ENCODE data around the gene TMEM121B. TPM values are rescaled to one million over a fixed set of nuclear protein-coding genes. Genes with fewer than 3 reads are reported as not detected.
A peak's percentile ranks its signal among the peaks of the same experiment; 100 is the strongest.

Gene TMEM121B
- total RNA-seq = under 1 TPM in 1 of 2 donors, not detected in 1; 0.26 TPM

- ATAC-seq (peak; percentile 74), DNase-seq (peak; percentile 61 to 85 (median 68))
- Histone ChIP-seq H3K27ac (peak within 1 kb of the TSS in 1 of 4 donors; percentile 37), H3K4me1 (peaks cover 11% of the 10 kb centered on the region), H3K4me3 (peak within 1 kb of the TSS; percentile 25 to 46), H3K9me3 (no peaks in the 10 kb centered on the region), H3K36me3 (replicated peaks in 1 of 2; ENCODE audit: insufficient read depth in 1 of 2, low read depth in 2 of 2) (no peaks in the 10 kb centered on the region), H3K27me3 (no peaks in the 10 kb centered on the region)
- TF ChIP-seq CTCF (IDR thresholded peaks at IDR 0.05) (peak in 1 of 7 experiments; percentile 16), POLR2A (IDR thresholded peaks at IDR 0.05) (peak in 2 of 3 donors; percentile 23 to 41)
- intact Hi-C loops (cut with DNase I) = no loop called here
- 6 to 9% methylated on average over 28 to 40 of the region's 69 CpGs for WGBS, 2 donors
These were observed at the start of gene TMEM121B for GRCh38 chr22:17121233-17122195. TMEM121B (minus strand) TSS chr22:17121360; CDS start chr22:17121127, 233 bp downstream.

- Histone ChIP-seq H3K4me3 (no peak overlapping the region), H3K4me1 (peaks cover 13% of the 10 kb centered on the region), H3K36me3 (replicated peaks in 1 of 2; ENCODE audit: insufficient read depth in 1 of 2, low read depth in 2 of 2) (no peaks in the 10 kb centered on the region), H3K9me3 (no peaks in the 10 kb centered on the region), H3K27me3 (no peaks in the 10 kb centered on the region), H3K27ac (no peak overlapping the region)
- ATAC-seq = no peak
- DNase-seq = peak; percentile 41 to 66 (median 48)
- WGBS, 2 donors = 20 to 25% methylated on average over 6 to 7 of the region's 7 CpGs
- TF ChIP-seq POLR2A (IDR thresholded peaks at IDR 0.05) (no peak), CTCF (IDR thresholded peaks at IDR 0.05) (no peak)
- intact Hi-C loops (cut with DNase I) = loop anchor here (5.0 kb wide), 1 partner anchor 80 kb away; no protein-coding TSS in a partner anchor
These were observed 46.3 kb upstream of the TMEM121B start for GRCh38 chr22:17167486-17167885.

GRCh38 chr22:17164392-17165024 is 43.3 kb upstream of the TMEM121B start:
- no peak overlapping the region for H3K4me3 ChIP-seq
- no peak for DNase-seq
- H3K27me3 ChIP-seq = no peaks in the 10 kb centered on the region
- no peaks in the 10 kb centered on the region for H3K36me3 ChIP-seq (replicated peaks in 1 of 2; ENCODE audit: insufficient read depth in 1 of 2, low read depth in 2 of 2)
- ATAC-seq = no peak
- H3K27ac ChIP-seq = no peak overlapping the region
- H3K4me1 ChIP-seq = peaks cover 14% of the 10 kb centered on the region
- WGBS, 2 donors = 70 to 84% methylated on average over 3 of the region's 3 CpGs
- intact Hi-C loops (cut with DNase I) = loop anchor here (5.0 kb wide), 1 partner anchor 77 kb away; no protein-coding TSS in a partner anchor
- TF ChIP-seq POLR2A (IDR thresholded peaks at IDR 0.05) (no peak), CTCF (IDR thresholded peaks at IDR 0.05) (no peak)
- H3K9me3 ChIP-seq = no peaks in the 10 kb centered on the region

- Histone ChIP-seq H3K4me1 (peaks cover 21% of the 10 kb centered on the region), H3K9me3 (no peaks in the 10 kb centered on the region), H3K4me3 (no peak overlapping the region), H3K27me3 (no peaks in the 10 kb centered on the region), H3K27ac (no peak overlapping the region), H3K36me3 (replicated peaks in 1 of 2; ENCODE audit: insufficient read depth in 1 of 2, low read depth in 2 of 2) (no peaks in the 10 kb centered on the region)
- intact Hi-C loops (cut with DNase I) = no loop called here
- TF ChIP-seq CTCF (IDR thresholded peaks at IDR 0.05) (no peak), POLR2A (IDR thresholded peaks at IDR 0.05) (no peak)
- DNase-seq (no peak), ATAC-seq (no peak)
- WGBS, 2 donors = 67 to 75% methylated on average over 8 of the region's 8 CpGs
These were observed 41.6 kb upstream of the TMEM121B start for GRCh38 chr22:17162731-17163130.

Measured in body of pancreas (tissue), 4 donors.